ENCODE measurements around the gene TRIM39.
"Not testable (repeated sequence)": the region's sequence is repeated elsewhere in the genome, so short reads cannot be mapped to it uniquely, and the experiment has no call there.

TRIM39 gene

GRCh38 chr6:30361661-30362060, 34.9 kb downstream of the TRIM39 start:
- DNase-seq (ENCODE audit: extremely low read depth in 1 of 2, low read depth in 1 of 2): no peak

GRCh38 chr6:30363459-30363858, 36.7 kb downstream of the TRIM39 start:
- DNase-seq (ENCODE audit: extremely low read depth in 1 of 2, low read depth in 1 of 2): no peak

- DNase-seq (ENCODE audit: extremely low read depth in 1 of 2, low read depth in 1 of 2): no peak
Observed at GRCh38 chr6:30364591-30364990, 37.9 kb downstream of the TRIM39 start.

GRCh38 chr6:30369280-30369679, 42.6 kb downstream of the TRIM39 start:
- DNase-seq (ENCODE audit: extremely low read depth in 1 of 2, low read depth in 1 of 2): not testable (repeated sequence)

- no peak for DNase-seq (ENCODE audit: extremely low read depth in 1 of 2, low read depth in 1 of 2)
Observed at GRCh38 chr6:30378290-30378937, 51.7 kb downstream of the TRIM39 start.

- no peak for DNase-seq (ENCODE audit: extremely low read depth in 1 of 2, low read depth in 1 of 2)
Observed at GRCh38 chr6:30380464-30380863, 53.7 kb downstream of the TRIM39 start.

- DNase-seq (ENCODE audit: extremely low read depth in 1 of 2, low read depth in 1 of 2): no peak
Observed at GRCh38 chr6:30386166-30386565, 59.4 kb downstream of the TRIM39 start.

GRCh38 chr6:30391240-30391639, 64.5 kb downstream of the TRIM39 start:
- no peak for DNase-seq (ENCODE audit: extremely low read depth in 1 of 2, low read depth in 1 of 2)
